Measurements from ENCODE around the gene GPS1.
A peak's percentile ranks its signal among the peaks of the same experiment; 100 is the strongest.

Gene GPS1

DNA sequence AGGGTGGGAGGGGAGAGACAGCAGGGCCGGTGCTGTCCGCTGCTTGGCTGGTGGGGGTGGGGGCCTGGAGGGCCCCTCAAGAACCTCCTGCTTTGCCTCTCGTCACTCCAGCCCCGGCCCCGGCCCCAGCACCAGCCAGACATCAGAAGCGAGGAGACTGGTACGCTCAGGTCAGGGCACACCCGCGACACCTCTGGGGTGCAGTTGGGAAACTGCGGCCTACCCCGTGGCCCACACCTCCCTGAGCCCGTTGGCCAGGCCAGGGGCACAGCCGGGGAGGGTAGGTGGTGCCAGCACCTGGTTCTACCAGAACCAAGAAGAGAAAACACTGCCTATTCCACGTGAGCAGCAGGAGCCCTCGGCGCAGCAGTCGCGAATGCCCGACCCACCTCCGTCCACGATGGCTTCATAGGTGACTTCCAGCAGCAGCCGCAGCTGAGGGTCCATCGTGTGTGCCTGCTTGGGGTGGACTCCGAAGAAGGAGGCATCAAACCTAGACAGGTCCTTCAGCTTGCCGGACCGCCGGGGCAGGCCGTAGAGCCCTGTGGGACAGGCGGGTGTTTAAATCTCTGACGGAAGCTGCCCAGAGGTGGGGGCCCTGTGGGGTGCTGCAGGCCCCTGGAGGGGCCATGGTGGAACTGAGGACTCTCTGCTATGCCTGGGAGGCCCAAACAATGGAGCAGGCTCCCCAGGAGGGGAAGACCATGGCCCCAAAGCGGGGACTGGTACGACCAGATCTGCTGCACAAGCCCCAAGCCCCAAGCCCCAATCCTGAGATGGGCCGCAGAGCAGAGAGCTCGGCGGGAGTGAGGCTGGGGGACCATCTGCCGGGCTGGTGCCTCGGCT, 43.5 kb downstream of the GPS1 start:
- peak overlapping the region; percentile 88 for H3K4me3 ChIP-seq (ENCODE audit: low read depth, low read length)
- DNase-seq (ENCODE audit: low read depth) = no peak
- no peak for TF ChIP-seq CTCF (IDR thresholded peaks at IDR 0.05; ENCODE audit: control insufficient read depth, extremely low read depth, insufficient read depth)

- DNase-seq (ENCODE audit: low read depth) = no peak
- H3K4me3 ChIP-seq (ENCODE audit: low read depth, low read length) = peak overlapping the region; percentile 88
- TF ChIP-seq CTCF (IDR thresholded peaks at IDR 0.05; ENCODE audit: control insufficient read depth, extremely low read depth, insufficient read depth) = no peak
Observed at GRCh38 chr17:82095777-82096708, 44.3 kb downstream of the GPS1 start.

- no peak for DNase-seq (ENCODE audit: low read depth)
Observed at GRCh38 chr17:82096709-82097183, 45.0 kb downstream of the GPS1 start.

GRCh38 chr17:82097184-82097918, 45.7 kb downstream of the GPS1 start:
- DNase-seq (ENCODE audit: low read depth) = no peak
- peak overlapping the region; percentile 88 for H3K4me3 ChIP-seq (ENCODE audit: low read depth, low read length)

More at GRCh38 chr17:82096709-82097183, 45.0 kb downstream of the GPS1 start:
- H3K4me3 ChIP-seq (ENCODE audit: low read depth, low read length) = peak overlapping the region; percentile 88
- no peak for TF ChIP-seq CTCF (IDR thresholded peaks at IDR 0.05; ENCODE audit: control insufficient read depth, extremely low read depth, insufficient read depth)

GRCh38 chr17:82097919-82098168, 46.1 kb downstream of the GPS1 start:
- no peak for TF ChIP-seq CTCF (IDR thresholded peaks at IDR 0.05; ENCODE audit: control insufficient read depth, extremely low read depth, insufficient read depth)
- H3K4me3 ChIP-seq (ENCODE audit: low read depth, low read length) = peak overlapping the region; percentile 88

More at GRCh38 chr17:82097184-82097918, 45.7 kb downstream of the GPS1 start:
- no peak for TF ChIP-seq CTCF (IDR thresholded peaks at IDR 0.05; ENCODE audit: control insufficient read depth, extremely low read depth, insufficient read depth)

GRCh38 chr17:82098169-82098938, 46.7 kb downstream of the GPS1 start, which contains the start of gene FASN:
FASN (minus strand) TSS chr17:82098236; CDS start chr17:82096445, 1,791 bp downstream.
- H3K4me3 ChIP-seq (ENCODE audit: low read depth, low read length) = peak within 1 kb of the TSS; percentile 88
- peak; percentile 82 for DNase-seq (ENCODE audit: low read depth)
- TF ChIP-seq CTCF (IDR thresholded peaks at IDR 0.05; ENCODE audit: control insufficient read depth, extremely low read depth, insufficient read depth) = peak; percentile 72

More at GRCh38 chr17:82097919-82098168, 46.1 kb downstream of the GPS1 start:
- DNase-seq (ENCODE audit: low read depth) = no peak
